IMR-90 (cell line): Measurements from ENCODE around the gene CCND1. TPM values are rescaled to one million over a fixed set of nuclear protein-coding genes. Genes with fewer than 3 reads are reported as not detected.

Source experiments
- ATAC-seq: fragments of 200-7000 bp; cut with Tn5 transposase; 2 replicates; pipeline ENCODE4 v1.9.1; 2020; ENCODE audit warnings: low read depth, mild to moderate bottlenecking, moderate library complexity
- BruUV-seq: library from RNA; stranded (reverse); fragments of 400-500 nt; replicated peaks from 2 replicates; lab custom pipeline; 2021; lab: Mats Ljungman, UMichigan
- CTCF ChIA-PET: fragments of 300-600 bp; formaldehyde crosslinking; extraction: SDS; loops from one replicate; lab custom pipeline; 2021; ENCODE audit warnings: antibody characterized with exemption; lab: Yijun Ruan, JAX
- POLR2A ChIA-PET: fragments of 300-600 bp; sonication (Branson Sonifier 250); formaldehyde crosslinking; loops from one replicate; lab custom pipeline; 2022; ENCODE audit warnings: antibody characterized with exemption; ENCODE audit not compliant: unreplicated experiment; lab: Charles Lee
- DNase-seq: peaks from one replicate; pipeline ENCODE4 v3.0.0; 2013
- H2AFZ ChIP-seq: replicated peaks from 2 replicates; pipeline ENCODE3; 2013; ENCODE audit warnings: low read length, mild to moderate bottlenecking; ENCODE audit not compliant: poor library complexity
- H2AK5ac ChIP-seq: 2 replicates; pipeline ENCODE4 v1.6.1; 2013; ENCODE audit warnings: low read depth, low read length, inconsistent platforms
- H2AK9ac ChIP-seq: replicated peaks from 2 replicates; pipeline ENCODE3; 2013; ENCODE audit warnings: mild to moderate bottlenecking, low read depth, low read length, moderate library complexity; ENCODE audit not compliant: poor library complexity
- H2BK120ac ChIP-seq: 2 replicates; pipeline ENCODE4 v1.6.1; 2013; ENCODE audit warnings: low read depth, low read length, inconsistent platforms
- H2BK15ac ChIP-seq: 3 replicates; pipeline ENCODE4 v1.6.1; 2013; ENCODE audit warnings: low read depth, low read length, inconsistent platforms
- H2BK20ac ChIP-seq: 2 replicates; pipeline ENCODE4 v1.6.1; 2013; ENCODE audit warnings: low read depth, mild to moderate bottlenecking, inconsistent platforms, low read length, moderate library complexity
- H2BK5ac ChIP-seq: 2 replicates; pipeline ENCODE4 v1.6.1; 2013; ENCODE audit warnings: mild to moderate bottlenecking, low read depth, low read length, inconsistent platforms; ENCODE audit not compliant: poor library complexity, severe bottlenecking
- H3K14ac ChIP-seq: replicated peaks from 2 replicates; pipeline ENCODE4 v1.6.1; 2013; ENCODE audit warnings: low read depth, low read length, inconsistent platforms
- H3K18ac ChIP-seq: 2 replicates; pipeline ENCODE4 v1.6.1; 2013; ENCODE audit warnings: low read depth, low read length, control low read depth
- H3K23ac ChIP-seq: 2 replicates; pipeline ENCODE4 v1.6.1; 2013; ENCODE audit warnings: low read depth, low read length, inconsistent platforms
- H3K27ac ChIP-seq: 2 replicates; pipeline ENCODE4 v1.5.1; 2013; ENCODE audit warnings: mild to moderate bottlenecking, control low read depth, low read length; ENCODE audit not compliant: insufficient read depth
- H3K27me3 ChIP-seq: 2 replicates; pipeline ENCODE4 v1.6.1; 2013; ENCODE audit warnings: low read length; ENCODE audit not compliant: control insufficient read depth, insufficient read depth
- H3K36me3 ChIP-seq: 2 replicates; pipeline ENCODE4 v1.6.1; 2013; ENCODE audit warnings: low read length, mixed read lengths; ENCODE audit not compliant: control insufficient read depth, insufficient read depth
- H3K4ac ChIP-seq: 2 replicates; pipeline ENCODE4 v1.6.1; 2013; ENCODE audit warnings: low read depth, low read length, inconsistent platforms
- H3K4me1 ChIP-seq: 2 replicates; pipeline ENCODE4 v1.6.1; 2013; ENCODE audit warnings: low read length, mixed read lengths; ENCODE audit not compliant: control insufficient read depth, insufficient read depth
- H3K4me2 ChIP-seq: 2 replicates; pipeline ENCODE4 v1.6.1; 2013; ENCODE audit warnings: low read depth, mild to moderate bottlenecking, control low read depth, low read length, moderate library complexity
- H3K4me3 ChIP-seq: 2 replicates; pipeline ENCODE4 v1.5.1; 2013; ENCODE audit warnings: low read depth, mild to moderate bottlenecking, control low read depth, low read length, moderate library complexity; ENCODE audit not compliant: insufficient read depth
- H3K56ac ChIP-seq: 2 replicates; pipeline ENCODE4 v1.6.1; 2013; ENCODE audit warnings: low read length, inconsistent platforms; ENCODE audit not compliant: insufficient read depth; ENCODE audit errors: extremely low read depth
- H3K79me1 ChIP-seq, 2 experiments: 2 replicates each; pipeline ENCODE4 v1.6.1; 2013; ENCODE audit warnings: low read length in 2 of 2, inconsistent platforms in 1 of 2, low read depth in 1 of 2
- H3K9ac ChIP-seq: 2 replicates; pipeline ENCODE4 v1.6.1; 2013; ENCODE audit warnings: low read depth, low read length, control low read depth
- H3K9me1 ChIP-seq: 2 replicates; pipeline ENCODE4 v1.6.1; 2013; ENCODE audit warnings: low read length, inconsistent platforms; ENCODE audit not compliant: insufficient read depth
- H3K9me3 ChIP-seq: 2 replicates; pipeline ENCODE4 v1.6.1; 2013; ENCODE audit warnings: low read length; ENCODE audit not compliant: control insufficient read depth, insufficient read depth
- H4K20me1 ChIP-seq: 2 replicates; pipeline ENCODE4 v1.6.1; 2013; ENCODE audit warnings: low read length, inconsistent platforms; ENCODE audit not compliant: insufficient read depth
- H4K5ac ChIP-seq: 2 replicates; pipeline ENCODE4 v1.6.1; 2013; ENCODE audit warnings: mild to moderate bottlenecking, low read depth, low read length, control low read depth
- H4K8ac ChIP-seq, 2 experiments: 2 replicates each; pipeline ENCODE4 v1.6.1; 2013; ENCODE audit warnings: low read depth in 2 of 2, low read length in 2 of 2, control low read depth in 1 of 2, inconsistent platforms in 1 of 2
- H4K91ac ChIP-seq: 2 replicates; pipeline ENCODE4 v1.6.1; 2013; ENCODE audit warnings: low read depth, low read length, inconsistent platforms; ENCODE audit not compliant: insufficient read depth
- CEBPB ChIP-seq: IDR thresholded peaks from 2 replicates; pipeline ENCODE4 v1.6.1; 2012; ENCODE audit warnings: low read depth, low read length, improper control_type of control experiment
- MXI1 ChIP-seq: IDR thresholded peaks from 2 replicates; pipeline ENCODE4 v1.6.1; 2012; ENCODE audit warnings: low read depth, mild to moderate bottlenecking, low read length, moderate library complexity, borderline replicate concordance
- WGBS, 2 experiments: methylation state at CpG; one replicate each; pipeline versions ENCODE4 v1.1.5 to v1.1.7; 2013; ENCODE audit warnings: missing lambda C conversion rate in 2 of 2; ENCODE audit not compliant: insufficient read length in 1 of 2; ENCODE audit errors: extremely low coverage in 2 of 2; 5-methylcytosine and 5-hydroxymethylcytosine counted together
- dilution Hi-C: fragments of 300-500 bp; cut with HindIII; formaldehyde crosslinking; loops from one replicate; pipeline ENCODE4 v1.14.3; 2018; ENCODE audit warnings: low sequenced_read_pairs; ENCODE audit not compliant: unreplicated experiment
- in situ Hi-C: fragments of 300-500 bp; cut with MboI; formaldehyde crosslinking; loops from 3 replicates; pipeline ENCODE4 v1.14.3; 2019; ENCODE audit warnings: low sequenced_read_pairs, inconsistent platforms, mixed read lengths
- intact Hi-C: fragments of 100-400 bp; cut with micrococcal nuclease; formaldehyde crosslinking; loops from 2 replicates; pipeline ENCODE4 v1.10.0; 2022
- polyA plus RNA-seq, 3 experiments: library from polyadenylated mRNA; depleted of rRNA; stranded (reverse); fragments of >200 nt; gene quantifications; 2 replicates each; pipeline ENCODE4 v1.2.3, GENCODE V29; 2012; ENCODE audit warnings: low replicate concordance in 1 of 3
- total RNA-seq: library from RNA; depleted of rRNA; stranded (reverse); fragments of >200 nt; gene quantifications from 2 replicates; pipeline ENCODE4 v1.2.3, GENCODE V29; 2012
- TF ChIP-seq, protein P1 (sequence below): conservative IDR thresholded peaks from 2 replicates; pipeline ENCODE4 v1.5.1; 2012; ENCODE audit warnings: mild to moderate bottlenecking, low read depth, low read length, improper control_type of control experiment

CCND1 gene
- total and polyA plus RNA-seq, 2 of the 4 experiments (the other 2 are of a cell fraction) = 481 to 748 TPM

GRCh38 chr11:69689484-69690319, 48.7 kb downstream of the CCND1 start (continued):
- no peak for TF ChIP-seq MXI1

DNA sequence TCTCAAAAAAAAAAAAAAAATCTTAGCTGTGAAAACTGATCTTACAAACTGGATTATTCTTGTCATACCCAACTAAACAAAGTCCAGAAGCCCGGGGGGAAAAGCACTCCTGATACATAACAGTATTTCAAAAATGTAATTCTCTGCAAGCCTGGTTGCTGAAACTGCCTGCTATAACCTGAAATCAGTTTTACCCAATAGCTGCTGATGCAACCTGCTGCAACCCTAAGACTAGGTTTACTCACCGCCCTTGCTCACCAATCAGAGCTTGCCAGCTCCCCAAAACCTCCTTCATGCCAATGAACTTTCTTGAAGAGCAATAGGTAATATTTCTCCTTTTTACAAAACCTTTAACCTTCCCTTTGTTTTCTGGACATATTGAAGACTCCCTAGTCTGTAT, 50.5 kb downstream of the CCND1 start:
- Histone ChIP-seq H4K8ac (no peak overlapping the region; a peak in 1 of 4 replicates), H3K4me2 (no peak overlapping the region), H2AK9ac (no peak overlapping the region), H2BK120ac (no peak overlapping the region), H4K91ac (peak overlapping the region; percentile 72; the same call in 1 of the 2 replicates), H3K18ac (no peak overlapping the region), H3K4ac (no peak overlapping the region), H4K20me1 (no peaks in the 10 kb centered on the region), H3K27ac (no peak overlapping the region), H3K9me3 (peaks cover 6% of the 10 kb centered on the region), H3K14ac (no peak overlapping the region), H3K9me1 (no peaks in the 10 kb centered on the region), H3K27me3 (peaks cover 19% of the 10 kb centered on the region), H2AFZ (no peak overlapping the region), H3K23ac (no peak overlapping the region), H4K5ac (no peak overlapping the region), H2BK15ac (no peak overlapping the region), H3K4me1 (no peaks in the 10 kb centered on the region), H2BK20ac (no peak overlapping the region), H2AK5ac (no peak overlapping the region), H3K56ac (no peak overlapping the region), H3K36me3 (no peaks in the 10 kb centered on the region), H2BK5ac (no peak overlapping the region), H3K79me1 (no peaks in the 10 kb centered on the region), H3K9ac (no peak overlapping the region), H3K4me3 (no peak overlapping the region)
- no peak for ATAC-seq
- intact Hi-C loops = no loop called here
- peak; percentile 86 for TF ChIP-seq CEBPB
- TF ChIP-seq, protein P1, sequence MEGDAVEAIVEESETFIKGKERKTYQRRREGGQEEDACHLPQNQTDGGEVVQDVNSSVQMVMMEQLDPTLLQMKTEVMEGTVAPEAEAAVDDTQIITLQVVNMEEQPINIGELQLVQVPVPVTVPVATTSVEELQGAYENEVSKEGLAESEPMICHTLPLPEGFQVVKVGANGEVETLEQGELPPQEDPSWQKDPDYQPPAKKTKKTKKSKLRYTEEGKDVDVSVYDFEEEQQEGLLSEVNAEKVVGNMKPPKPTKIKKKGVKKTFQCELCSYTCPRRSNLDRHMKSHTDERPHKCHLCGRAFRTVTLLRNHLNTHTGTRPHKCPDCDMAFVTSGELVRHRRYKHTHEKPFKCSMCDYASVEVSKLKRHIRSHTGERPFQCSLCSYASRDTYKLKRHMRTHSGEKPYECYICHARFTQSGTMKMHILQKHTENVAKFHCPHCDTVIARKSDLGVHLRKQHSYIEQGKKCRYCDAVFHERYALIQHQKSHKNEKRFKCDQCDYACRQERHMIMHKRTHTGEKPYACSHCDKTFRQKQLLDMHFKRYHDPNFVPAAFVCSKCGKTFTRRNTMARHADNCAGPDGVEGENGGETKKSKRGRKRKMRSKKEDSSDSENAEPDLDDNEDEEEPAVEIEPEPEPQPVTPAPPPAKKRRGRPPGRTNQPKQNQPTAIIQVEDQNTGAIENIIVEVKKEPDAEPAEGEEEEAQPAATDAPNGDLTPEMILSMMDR = no peak
- DNase-seq = peak; percentile 53
- POLR2A ChIA-PET = interaction anchor here (0.7 kb wide), 1 partner anchor 219 kb away, joined by 8 read pairs; no protein-coding TSS in a partner anchor
- in situ Hi-C loops = no loop called here
- WGBS, 2 experiments = no CpG with 5 or more reads among the region's 2 CpGs
- BruUV-seq = no TSS peak
- dilution Hi-C loops = no loop called here
- CTCF ChIA-PET = interaction anchor here (0.7 kb wide), 1 partner anchor 724 kb away, joined by 3 read pairs; no protein-coding TSS in a partner anchor
